Left lung (tissue), 10 donors: ENCODE measurements around the gene USB1. TPM values are rescaled to one million over a fixed set of nuclear protein-coding genes. Genes with fewer than 3 reads are reported as not detected.

Source experiments
- ATAC-seq: fragments of 200-7000 bp; cut with Tn5 transposase; one replicate; pipeline ENCODE4 v1.9.1; 2020; ENCODE audit warnings: moderate library complexity
- DNase-seq, 4 donors: peaks; one replicate each; pipeline ENCODE4 v3.0.0-alpha.2; 2013 to 2020
- H3K27ac ChIP-seq, 2 donors: fragments of 200-600 bp; sonication (generic) in 1 of 2; one replicate each; pipeline versions ENCODE4 v1.5.0 to v1.8.0; 2020 to 2021
- H3K27me3 ChIP-seq, 2 donors: fragments of 200-600 bp; sonication (generic) in 1 of 2; one replicate each; pipeline versions ENCODE4 v1.5.0 to v1.8.0; 2020 to 2021
- H3K36me3 ChIP-seq, 2 donors: fragments of 200-600 bp; sonication (generic) in 1 of 2; one replicate each; pipeline versions ENCODE4 v1.5.0 to v1.8.0; 2020 to 2021
- H3K4me1 ChIP-seq, 2 donors: fragments of 200-600 bp; one replicate each; pipeline ENCODE4 v1.8.0; 2021
- H3K4me3 ChIP-seq, 2 donors: fragments of 200-600 bp; sonication (generic) in 1 of 2; one replicate each; pipeline versions ENCODE4 v1.5.0 to v1.8.0; 2020 to 2021; ENCODE audit warnings: mild to moderate bottlenecking in 1 of 2
- H3K9me3 ChIP-seq, 2 donors: fragments of 200-600 bp; sonication (generic) in 1 of 2; one replicate each; pipeline versions ENCODE4 v1.5.0 to v1.8.0; 2020 to 2021
- intact Hi-C, 2 donors: fragments of 100-400 bp; cut with DNase I; formaldehyde crosslinking; loops; one replicate each; pipeline versions ENCODE4 v1.11.2 to v1.14.2; 2022
- polyA plus RNA-seq, 6 donors: library from polyadenylated mRNA; unstranded; fragments of 120-200 nt; gene quantifications; one replicate each; pipeline ENCODE4 v1.2.1, GENCODE V29; 2013; ENCODE audit not compliant: insufficient read length in 6 of 6
- total RNA-seq, 2 donors: library from RNA; stranded (reverse); fragmentation: NEBNext Ultra II Directional; extraction: Animal tissue kit (Norgen Biotek cat#: 25700); gene quantifications; one replicate each; pipeline ENCODE4 v1.2.1, GENCODE V29; 2021
- TF ChIP-seq, protein P1 (sequence below), 2 donors: fragments of 200-600 bp; sonication (generic) in 1 of 2; IDR thresholded peaks; one replicate each; pipeline versions ENCODE4 v1.5.0 to v1.8.0; 2021; ENCODE audit warnings: antibody characterized with exemption in 2 of 2
- donor health status: DM: no; HTN: yes; CAD: no.
- donor health status: DM: no; HTN: no; CAD: no.

Gene USB1
- total and polyA plus RNA-seq, 8 donors, result 21.5 to 50.9 (median 25.2) TPM

DNA sequence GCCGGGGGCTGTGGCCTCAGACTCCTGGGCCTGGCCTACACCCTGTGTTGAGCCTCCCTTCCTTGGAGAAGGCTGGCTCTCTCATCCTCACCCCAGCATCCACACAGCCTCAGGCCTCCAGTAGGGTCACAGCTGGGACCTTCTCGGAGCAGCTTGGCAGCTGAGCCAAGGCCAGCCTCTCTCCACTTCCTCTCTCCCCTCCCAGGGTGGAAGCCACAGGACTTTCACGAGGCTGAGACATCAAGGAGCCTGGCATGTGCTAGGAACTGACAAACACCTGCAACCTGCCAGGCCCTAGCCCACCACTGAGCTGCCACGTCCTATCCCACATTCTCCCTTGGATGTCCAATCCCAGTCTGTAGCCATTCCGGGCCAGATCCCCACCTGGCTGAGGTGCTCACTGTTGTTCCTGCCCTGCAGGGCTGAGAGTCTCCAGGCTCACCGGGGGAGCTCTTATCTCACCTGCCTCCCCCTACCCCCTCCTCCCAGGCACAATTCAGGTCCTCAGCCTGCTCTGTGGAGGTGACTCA, 27.4 kb downstream of the USB1 start:
- Histone ChIP-seq H3K4me1 (peaks cover 25 to 80% of the 10 kb centered on the region in 2 donors), H3K4me3 (no peak overlapping the region)

DNA sequence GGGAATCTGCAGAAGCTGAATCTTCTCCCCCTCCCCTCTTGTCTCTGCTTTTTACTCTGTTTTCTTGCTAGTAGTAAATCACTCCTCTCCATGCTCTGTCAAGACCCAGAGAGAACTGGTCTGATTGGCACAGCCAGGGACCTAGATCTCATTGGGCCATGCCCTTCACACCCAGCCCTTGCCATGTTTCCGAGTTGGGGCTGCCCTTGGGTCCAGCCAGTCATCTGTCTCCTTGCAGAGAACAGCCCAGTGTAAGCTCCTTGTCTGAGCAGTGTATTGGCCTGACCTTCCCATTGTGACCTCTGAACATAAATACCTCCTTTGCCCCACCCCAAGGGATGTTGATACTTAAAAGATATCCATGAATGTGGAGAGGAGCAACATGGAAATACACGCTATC, 28.2 kb downstream of the USB1 start:
- DNase-seq (no peak), ATAC-seq (no peak)
- peaks cover 24 to 72% of the 10 kb centered on the region in 2 donors for H3K4me1 ChIP-seq
- intact Hi-C loops, result loop anchor here in 1 of 2 donors (10.0 kb wide), 1 partner anchor 95 kb away; the partner anchor contains the start of gene CFAP20
- no peaks in the 10 kb centered on the region for H3K36me3 ChIP-seq
- no peak overlapping the region for H3K4me3 ChIP-seq
- TF ChIP-seq, protein P1, sequence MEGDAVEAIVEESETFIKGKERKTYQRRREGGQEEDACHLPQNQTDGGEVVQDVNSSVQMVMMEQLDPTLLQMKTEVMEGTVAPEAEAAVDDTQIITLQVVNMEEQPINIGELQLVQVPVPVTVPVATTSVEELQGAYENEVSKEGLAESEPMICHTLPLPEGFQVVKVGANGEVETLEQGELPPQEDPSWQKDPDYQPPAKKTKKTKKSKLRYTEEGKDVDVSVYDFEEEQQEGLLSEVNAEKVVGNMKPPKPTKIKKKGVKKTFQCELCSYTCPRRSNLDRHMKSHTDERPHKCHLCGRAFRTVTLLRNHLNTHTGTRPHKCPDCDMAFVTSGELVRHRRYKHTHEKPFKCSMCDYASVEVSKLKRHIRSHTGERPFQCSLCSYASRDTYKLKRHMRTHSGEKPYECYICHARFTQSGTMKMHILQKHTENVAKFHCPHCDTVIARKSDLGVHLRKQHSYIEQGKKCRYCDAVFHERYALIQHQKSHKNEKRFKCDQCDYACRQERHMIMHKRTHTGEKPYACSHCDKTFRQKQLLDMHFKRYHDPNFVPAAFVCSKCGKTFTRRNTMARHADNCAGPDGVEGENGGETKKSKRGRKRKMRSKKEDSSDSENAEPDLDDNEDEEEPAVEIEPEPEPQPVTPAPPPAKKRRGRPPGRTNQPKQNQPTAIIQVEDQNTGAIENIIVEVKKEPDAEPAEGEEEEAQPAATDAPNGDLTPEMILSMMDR (IDR thresholded peaks at IDR 0.05), result no peak
- peaks cover 0 to 41% of the 10 kb centered on the region in 2 donors for H3K27me3 ChIP-seq
- H3K9me3 ChIP-seq, result no peaks in the 10 kb centered on the region
- H3K27ac ChIP-seq, result no peak overlapping the region

More for the DNA sequence above, 27.4 kb downstream of the USB1 start:
- DNase-seq, result peak in 1 of 4 donors; percentile 24
- intact Hi-C loops, result loop anchor here in 1 of 2 donors (10.0 kb wide), 1 partner anchor 96 kb away; the partner anchor contains the start of gene CFAP20
- TF ChIP-seq, protein P1 (IDR thresholded peaks at IDR 0.05), result no peak
- Histone ChIP-seq H3K27me3 (peaks cover 0 to 45% of the 10 kb centered on the region in 2 donors), H3K27ac (peak overlapping the region in 1 of 2 donors; percentile 18), H3K9me3 (no peaks in the 10 kb centered on the region), H3K36me3 (no peaks in the 10 kb centered on the region)
- no peak for ATAC-seq

DNA sequence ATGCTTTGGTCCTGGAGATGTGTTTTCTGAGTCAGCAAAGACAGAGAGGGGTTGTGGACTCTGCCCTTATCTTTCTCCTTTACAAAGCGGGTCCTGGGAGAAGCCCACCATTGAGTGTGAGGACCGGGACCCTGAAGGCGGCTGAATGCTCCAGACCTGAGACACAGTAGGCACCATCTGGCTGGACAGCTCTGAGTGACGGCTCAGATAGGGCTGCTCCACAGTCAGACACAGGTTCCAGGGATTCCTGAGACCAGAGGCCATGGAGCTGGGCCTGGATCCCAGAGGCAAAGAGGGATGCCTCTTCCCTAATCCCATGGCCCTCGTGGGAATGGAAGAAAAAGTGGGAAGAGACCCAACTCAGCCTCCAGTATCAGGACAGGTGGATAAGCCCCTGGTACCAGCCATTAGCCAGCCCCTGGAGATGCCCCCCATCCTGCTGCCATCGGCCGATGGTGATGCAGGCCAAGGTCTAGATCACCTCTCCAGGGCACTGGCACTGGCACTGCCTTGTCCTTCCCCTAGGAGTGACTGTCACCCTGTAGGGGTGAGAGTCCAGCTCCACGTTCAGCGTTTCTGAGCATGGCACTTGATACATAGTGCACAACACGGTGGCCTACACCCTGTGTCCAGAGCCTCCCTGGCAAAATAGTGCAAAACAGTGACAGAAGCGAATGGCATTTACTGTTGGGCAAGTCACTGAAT, 29.1 kb downstream of the USB1 start:
- TF ChIP-seq, protein P1 (IDR thresholded peaks at IDR 0.05), result no peak
- Histone ChIP-seq H3K36me3 (no peaks in the 10 kb centered on the region), H3K27me3 (peaks cover 0 to 32% of the 10 kb centered on the region in 2 donors), H3K4me1 (peaks cover 19 to 63% of the 10 kb centered on the region in 2 donors), H3K4me3 (no peak overlapping the region), H3K9me3 (no peaks in the 10 kb centered on the region), H3K27ac (peak overlapping the region in 1 of 2 donors; percentile 29)
- intact Hi-C loops, result no loop called here
- ATAC-seq (no peak), DNase-seq (no peak)

DNA sequence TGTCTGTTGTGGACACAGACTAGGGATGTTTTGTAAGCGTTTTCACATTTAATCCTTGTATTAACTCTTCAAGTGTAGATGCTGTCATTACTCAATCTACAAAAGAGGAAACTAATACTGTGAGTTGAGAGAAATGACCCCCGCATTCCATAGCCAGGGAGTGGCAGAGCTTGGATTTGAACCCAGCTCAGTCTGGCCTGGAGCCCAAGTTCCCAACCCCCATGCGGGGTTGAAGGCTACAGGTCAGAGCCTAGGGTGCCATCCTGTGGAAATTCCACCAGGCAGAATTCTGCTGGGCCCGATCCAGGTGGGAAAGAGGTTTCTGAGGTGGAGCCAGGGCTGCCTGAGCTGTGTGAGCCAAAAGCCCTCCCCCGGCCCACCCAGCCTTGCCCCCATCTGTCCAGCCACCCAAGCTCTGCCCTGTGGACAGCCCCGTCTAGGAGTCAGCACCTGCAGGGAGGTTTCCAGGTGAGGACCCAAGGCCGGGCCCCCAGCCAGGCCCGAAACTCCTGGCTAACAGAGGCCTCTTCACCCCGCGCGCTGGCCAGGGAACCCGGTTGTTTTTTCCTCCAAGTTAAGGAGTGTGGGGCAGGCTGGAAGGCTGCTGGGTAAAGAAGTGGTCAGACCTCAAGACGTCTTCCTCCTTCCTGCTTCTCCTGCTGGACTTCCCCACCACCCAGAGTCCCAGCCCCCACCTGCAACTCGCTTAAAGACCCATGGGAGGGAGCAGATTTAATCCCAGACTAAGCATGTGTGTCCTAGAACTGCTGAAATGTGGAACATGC, 30.0 kb downstream of the USB1 start:
- intact Hi-C loops, result no loop called here
- DNase-seq, result peak in 1 of 4 donors; percentile 74
- TF ChIP-seq, protein P1 (IDR thresholded peaks at IDR 0.05), result no peak
- Histone ChIP-seq H3K4me1 (peaks cover 19 to 56% of the 10 kb centered on the region in 2 donors), H3K27ac (peak overlapping the region; percentile 29 to 60), H3K9me3 (no peaks in the 10 kb centered on the region), H3K36me3 (no peaks in the 10 kb centered on the region), H3K4me3 (no peak overlapping the region), H3K27me3 (peaks cover 0 to 23% of the 10 kb centered on the region in 2 donors)
- ATAC-seq, result peak; percentile 17
